H1 (cell line): ENCODE measurements around the gene UBB. TPM values are rescaled to one million over a fixed set of nuclear protein-coding genes. Genes with fewer than 3 reads are reported as not detected.

Experiments
- PHF8 ChIP-seq: fragments of 200-600 bp; sonication (generic); conservative IDR thresholded peaks from 2 replicates; pipeline ENCODE4 v1.7.1; 2012; ENCODE audit warnings: low read depth, mild to moderate bottlenecking, inconsistent platforms, low read length, moderate library complexity
- polyA plus RNA-seq, 7 experiments: library from polyadenylated mRNA; depleted of rRNA in 3 of 7; stranded (reverse) in 5 of 7; unstranded in 2 of 7; fragments of >200 nt in 5 of 7; fragments of 200-250 nt in 2 of 7; gene quantifications; 1 replicate in 5 of 7; 2 replicates in 1 of 7; 4 replicates in 1 of 7; pipeline versions ENCODE4 v1.2.1 to v1.2.3, GENCODE V29; 2011 to 2013; ENCODE audit warnings: missing spikeins in 2 of 7, mixed read lengths in 2 of 7
- total RNA-seq: library from RNA; stranded (reverse); fragmentation: NEBNext Ultra II Directional; extraction: Animal tissue kit (Norgen Biotek cat#: 25700); gene quantifications from 2 replicates; pipeline ENCODE4 v1.2.1, GENCODE V29; 2021

Gene UBB
- total and polyA plus RNA-seq, 2 of the 8 experiments (the other 6 are each of a cell fraction or from before 2014, with no cell fraction given) = 1,597 to 1,605 TPM

GRCh38 chr17:16417399-16417798 is 36.5 kb downstream of the UBB start (continued):
- TF ChIP-seq PHF8 = no peak
